HepG2 (cell line): ENCODE results near the gene ALDH3A2. TPM values are rescaled to one million over a fixed set of nuclear protein-coding genes. Genes with fewer than 3 reads are reported as not detected.

ENCODE experiments used
- ATAC-seq: fragments of 200-7000 bp; cut with Tn5 transposase; 3 replicates; pipeline ENCODE4 v1.9.1; 2020; ENCODE audit warnings: mild to moderate bottlenecking, moderate library complexity
- BruUV-seq: library from RNA; stranded (reverse); fragments of 400-500 nt; replicated peaks from 2 replicates; lab custom pipeline; 2021; lab: Mats Ljungman, UMichigan
- CTCF ChIA-PET: fragments of 300-600 bp; formaldehyde crosslinking; extraction: SDS; loops from one replicate; lab custom pipeline; 2021; ENCODE audit warnings: low total read pairs, inconsistent platforms, low intra/inter-chr PET ratio; lab: Yijun Ruan, JAX
- POLR2A ChIA-PET: fragments of 350-600 bp; sonication (Branson Sonifier 250); formaldehyde crosslinking; loops from one replicate; lab custom pipeline; 2020; ENCODE audit warnings: antibody characterized with exemption, inconsistent platforms; lab: Yijun Ruan, JAX
- DNase-seq: peaks from one replicate; pipeline ENCODE4 v3.0.0-alpha.2; 2015; ENCODE audit warnings: low spot score
- FAIRE-seq: peaks from 3 replicates; lab custom pipeline; 2011; peaks lifted over from hg19 to GRCh38; lab: Jason Lieb, UNC
- H2AFZ ChIP-seq: one replicate; pipeline ENCODE4 v1.6.1; 2011; ENCODE audit warnings: low read length, inconsistent platforms
- H3K27ac ChIP-seq: fragments of 300-600 bp; 3 replicates; pipeline ENCODE4 v1.8.0; 2011; ENCODE audit warnings: mixed run types, mild to moderate bottlenecking, mixed read lengths, low read length, inconsistent platforms; ENCODE audit not compliant: insufficient read depth; ENCODE audit errors: extremely low read length
- H3K27me3 ChIP-seq, 2 experiments: fragments of 200-600 bp in 1 of 2; 2 replicates in 1 of 2; 3 replicates in 1 of 2; pipeline versions ENCODE4 v1.6.0 to v1.8.0; 2011; ENCODE audit warnings: low read length in 2 of 2, mild to moderate bottlenecking in 2 of 2, moderate library complexity in 2 of 2, inconsistent platforms in 1 of 2; ENCODE audit not compliant: insufficient read depth in 2 of 2, control insufficient read depth in 1 of 2
- H3K36me3 ChIP-seq, 2 experiments: fragments of 200-600 bp in 1 of 2; replicated peaks in 1 of 2; 2 replicates in 1 of 2; 3 replicates in 1 of 2; pipeline versions ENCODE4 v1.5.1 to v1.8.0; 2011; ENCODE audit warnings: low read length in 2 of 2, inconsistent platforms in 1 of 2; ENCODE audit not compliant: insufficient read depth in 2 of 2, control insufficient read depth in 1 of 2
- H3K4me1 ChIP-seq: 2 replicates; pipeline ENCODE4 v1.5.1; 2012; ENCODE audit warnings: low read length, inconsistent platforms; ENCODE audit not compliant: insufficient read depth
- H3K4me2 ChIP-seq: 2 replicates; pipeline ENCODE4 v1.6.0; 2011; ENCODE audit warnings: low read depth, low read length, inconsistent platforms
- H3K4me3 ChIP-seq, 3 experiments: fragments of 200-600 bp in 1 of 3; sonication (generic), shearing (Covaris generic) in 1 of 3; replicated peaks in 1 of 3; 2 replicates each; pipeline ENCODE4 v1.5.1; 2011 to 2016; ENCODE audit warnings: low read length in 3 of 3, inconsistent platforms in 2 of 3, low read depth in 2 of 3, mild to moderate bottlenecking in 2 of 3, control low read depth in 1 of 3, mixed read lengths in 1 of 3; ENCODE audit not compliant: insufficient read depth in 1 of 3
- H3K79me2 ChIP-seq: one replicate; pipeline ENCODE4 v1.6.1; 2011; ENCODE audit warnings: low read length, inconsistent platforms; ENCODE audit not compliant: insufficient read depth
- H3K9ac ChIP-seq: 2 replicates; pipeline ENCODE4 v1.6.0; 2011; ENCODE audit warnings: mild to moderate bottlenecking, low read depth, low read length, inconsistent platforms; ENCODE audit not compliant: insufficient read depth
- H3K9me3 ChIP-seq: 2 replicates; pipeline ENCODE4 v1.5.1; 2012; ENCODE audit warnings: mild to moderate bottlenecking, low read length
- H4K20me1 ChIP-seq: 2 replicates; pipeline ENCODE4 v1.6.0; 2011; ENCODE audit warnings: inconsistent platforms, mild to moderate bottlenecking, low read length, moderate library complexity; ENCODE audit not compliant: insufficient read depth
- BRD4 ChIP-seq: sonication (generic); formaldehyde crosslinking; IDR thresholded peaks from 2 replicates; pipeline ENCODE4 v1.4.0; 2020; ENCODE audit warnings: missing genetic modification reagents
- CBFB ChIP-seq: sonication (generic); formaldehyde crosslinking; IDR thresholded peaks from 2 replicates; pipeline ENCODE4 v1.4.0; 2020; ENCODE audit warnings: missing genetic modification reagents
- EP300 ChIP-seq, 3 experiments: sonication (generic) in 1 of 3; formaldehyde crosslinking in 1 of 3; IDR thresholded peaks; 2 replicates each; pipeline versions ENCODE4 v1.5.1 to v1.6.1; 2011 to 2020; ENCODE audit warnings: low read depth in 2 of 3, low read length in 2 of 3, borderline replicate concordance in 1 of 3, improper control_type of control experiment in 1 of 3, mild to moderate bottlenecking in 1 of 3, missing genetic modification reagents in 1 of 3, moderate library complexity in 1 of 3
- FOXP1 ChIP-seq, 2 experiments: fragments of 450-650 bp in 1 of 2; IDR thresholded peaks; 2 replicates each; pipeline ENCODE4 v1.6.1; 2017 to 2018; ENCODE audit warnings: antibody characterized with exemption in 1 of 2
- GATA4 ChIP-seq: sonication (generic); IDR thresholded peaks from 2 replicates; pipeline ENCODE4 v1.6.1; 2016; ENCODE audit warnings: antibody characterized with exemption, low read depth, borderline replicate concordance
- GFI1 ChIP-seq: sonication (generic); formaldehyde crosslinking; IDR thresholded peaks from 2 replicates; pipeline ENCODE4 v1.5.0; 2020; ENCODE audit warnings: missing genetic modification reagents, mild to moderate bottlenecking, borderline replicate concordance
- HOXA7 ChIP-seq: sonication (generic); formaldehyde crosslinking; IDR thresholded peaks from 2 replicates; pipeline ENCODE4 v1.8.1; 2022; ENCODE audit warnings: mild to moderate bottlenecking, missing genetic modification reagents, moderate library complexity
- KDM1A ChIP-seq: IDR thresholded peaks from 2 replicates; pipeline ENCODE4 v1.6.1; 2016; ENCODE audit warnings: missing compliant biosample characterization
- MIXL1 ChIP-seq: IDR thresholded peaks from 2 replicates; pipeline ENCODE4 v1.6.1; 2016
- MLX ChIP-seq: IDR thresholded peaks from 2 replicates; pipeline ENCODE4 v1.6.1; 2016
- MTF1 ChIP-seq: sonication (generic); formaldehyde crosslinking; IDR thresholded peaks from 2 replicates; pipeline ENCODE4 v1.5.0; 2020; ENCODE audit warnings: missing genetic modification reagents
- PITX1 ChIP-seq: sonication (generic); formaldehyde crosslinking; IDR thresholded peaks from 2 replicates; pipeline ENCODE4 v1.5.1; 2020; ENCODE audit warnings: mild to moderate bottlenecking, missing genetic modification reagents
- RXRA ChIP-seq: sonication (generic); formaldehyde crosslinking; IDR thresholded peaks from 2 replicates; pipeline ENCODE4 v1.5.1; 2020; ENCODE audit warnings: missing genetic modification reagents
- SIX4 ChIP-seq: sonication (generic); formaldehyde crosslinking; IDR thresholded peaks from 2 replicates; pipeline ENCODE4 v1.4.0; 2020; ENCODE audit warnings: missing genetic modification reagents
- SMARCE1 ChIP-seq: fragments of 450-650 bp; IDR thresholded peaks from 2 replicates; pipeline ENCODE4 v1.6.1; 2017; ENCODE audit warnings: borderline replicate concordance
- TBX3 ChIP-seq: fragments of 450-650 bp; IDR thresholded peaks from 2 replicates; pipeline ENCODE4 v1.6.1; 2017; ENCODE audit warnings: antibody characterized with exemption, mild to moderate bottlenecking, inconsistent platforms, borderline replicate concordance
- ZFP82 ChIP-seq: sonication (generic); formaldehyde crosslinking; IDR thresholded peaks from 2 replicates; pipeline ENCODE4 v1.5.1; 2020; ENCODE audit warnings: mild to moderate bottlenecking, missing genetic modification reagents, borderline replicate concordance
- ZNF280D ChIP-seq: sonication (generic); formaldehyde crosslinking; IDR thresholded peaks from 2 replicates; pipeline ENCODE4 v1.5.1; 2020; ENCODE audit warnings: mild to moderate bottlenecking, missing genetic modification reagents
- ZNF510 ChIP-seq: sonication (generic); formaldehyde crosslinking; IDR thresholded peaks from 2 replicates; pipeline ENCODE4 v1.4.0; 2020; ENCODE audit warnings: low read depth, mild to moderate bottlenecking, missing genetic modification reagents
- ZNF543 ChIP-seq: sonication (generic); formaldehyde crosslinking; IDR thresholded peaks from 2 replicates; pipeline ENCODE4 v1.4.0; 2020; ENCODE audit warnings: mild to moderate bottlenecking, missing genetic modification reagents
- ZNF605 ChIP-seq: sonication (generic); formaldehyde crosslinking; IDR thresholded peaks from 2 replicates; pipeline ENCODE4 v1.8.0; 2022; ENCODE audit warnings: mild to moderate bottlenecking, missing genetic modification reagents
- ZNF724P ChIP-seq: sonication (generic); formaldehyde crosslinking; IDR thresholded peaks from 2 replicates; pipeline ENCODE4 v1.8.0; 2022; ENCODE audit warnings: missing genetic modification reagents, borderline replicate concordance
- ZSCAN29 ChIP-seq: sonication (generic); formaldehyde crosslinking; conservative IDR thresholded peaks from 2 replicates; pipeline ENCODE4 v1.4.0; 2020; ENCODE audit warnings: mild to moderate bottlenecking, missing genetic modification reagents
- WGBS: methylation state at CpG from one replicate; pipeline ENCODE4 v1.1.6; 2017; ENCODE audit warnings: low lambda C conversion rate; 5-methylcytosine and 5-hydroxymethylcytosine counted together
- in situ Hi-C: cut with HindIII; loops from 2 replicates; pipeline ENCODE4 v1.10.0; 2017; ENCODE audit warnings: low pct_unique_long_range_greater_than_20kb; ENCODE audit not compliant: extremely low pct_ligation_motif_present
- intact Hi-C: fragments of 100-400 bp; cut with micrococcal nuclease; formaldehyde crosslinking; loops from one replicate; pipeline ENCODE4 v1.10.0; 2022; ENCODE audit not compliant: unreplicated experiment
- polyA plus RNA-seq, 8 experiments: library from polyadenylated mRNA; depleted of rRNA in 3 of 8; stranded (reverse) in 7 of 8; unstranded in 1 of 8; fragments of >200 nt; fragmentation: Illumina TruSeq in 4 of 8; extraction: Trizol in 4 of 8; gene quantifications; 2 replicates each; pipeline versions ENCODE4 v1.2.1 to v1.2.3, GENCODE V29; 2011 to 2016; ENCODE audit warnings: low read depth in 4 of 8, missing spikeins in 1 of 8, mixed read lengths in 1 of 8; ENCODE audit not compliant: insufficient read depth in 1 of 8
- total RNA-seq, 5 experiments: library from RNA; depleted of rRNA; stranded (reverse); fragments of >200 nt; fragmentation: Illumina TruSeq; extraction: Trizol; gene quantifications; 2 replicates each; pipeline ENCODE4 v1.2.3, GENCODE V29; 2016; ENCODE audit warnings: low read depth in 1 of 5

Gene ALDH3A2
- total and polyA plus RNA-seq, 2 of the 13 experiments (the other 11 are each of a cell fraction or from before 2014, with no cell fraction given) = 80.8 to 180 TPM

- no peaks in the 10 kb centered on the region for H4K20me1 ChIP-seq
- TF ChIP-seq ZNF724P (no peak), FOXP1 (IDR thresholded peaks at IDR 0.05) (peak; percentile 72; the same call in 1 of the 2 replicates), FOXP1 (CRISPR knock-in tag; IDR thresholded peaks at IDR 0.05) (peak; percentile 95), ZNF510 (CRISPR knock-in tag) (no peak), EP300 (IDR thresholded peaks at IDR 0.05; ENCODE audit: low read depth in 2 of 2, low read length in 2 of 2) (peak; percentile 88 to 98; a peak in 3 of 4 replicates), EP300 (CRISPR knock-in tag; IDR thresholded peaks at IDR 0.05; ENCODE audit: borderline replicate concordance) (peak; percentile 95), ZSCAN29 (no peak; the same call in 1 of the 2 replicates), GFI1 (CRISPR knock-in tag) (peak; percentile 89), SMARCE1 (no peak), MLX (peak; percentile 14; the same call in 1 of the 2 replicates), BRD4 (no peak), RXRA (peak; percentile 31; the same call in 1 of the 2 replicates), PITX1 (CRISPR knock-in tag) (peak; percentile 90), GATA4 (peak; percentile 80; the same call in 1 of the 2 replicates), ZNF280D (CRISPR knock-in tag) (peak; percentile 77; the same call in 1 of the 2 replicates), ZNF543 (CRISPR knock-in tag) (no peak), MTF1 (CRISPR knock-in tag) (no peak), ZFP82 (CRISPR knock-in tag) (no peak), TBX3 (peak; percentile 90), HOXA7 (CRISPR knock-in tag) (no peak), ZNF605 (CRISPR knock-in tag) (no peak), MIXL1 (CRISPR knock-in tag) (peak; percentile 98), KDM1A (CRISPR knock-in tag) (no peak), SIX4 (CRISPR knock-in tag) (peak; percentile 88), CBFB (CRISPR knock-in tag) (peak; percentile 43; the same call in 1 of the 2 replicates)
These were observed 11.8 kb downstream of the ALDH3A2 start for GRCh38 chr17:19660219-19660870.

More at GRCh38 chr17:19660219-19660870, 11.8 kb downstream of the ALDH3A2 start:
- DNase-seq (peak; percentile 98), FAIRE-seq (peak; percentile 82), ATAC-seq (peak; percentile 83)
- peaks cover 46% of the 10 kb centered on the region for H3K79me2 ChIP-seq
- peak overlapping the region; percentile 61 for H3K4me2 ChIP-seq
- H3K4me3 ChIP-seq = peak overlapping the region in 1 of 3 experiments; percentile 24; a peak in 1 of 6 replicates
- no TSS peak for BruUV-seq
- POLR2A ChIA-PET = interaction anchor here (0.8 to 8.4 kb wide), 10 partner anchors 8 to 134 kb away, joined by 3 to 194 read pairs (median 6); partner anchors contain the start of genes ALDH3A2 and SLC47A1
- peak overlapping the region; percentile 91 for H3K27ac ChIP-seq
- intact Hi-C loops (loop anchor here (1.0 kb wide), 2 partner anchors 12 kb away; partner anchors contain the start of gene ALDH3A2), in situ Hi-C loops (no loop called here)
- H3K9me3 ChIP-seq = no peaks in the 10 kb centered on the region
- H3K9ac ChIP-seq = peak overlapping the region; percentile 68
- H3K27me3 ChIP-seq = no peaks in the 10 kb centered on the region
- WGBS = 0% methylated on average over 6 of the region's 6 CpGs
- peaks cover 15 to 53% of the 10 kb centered on the region in 2 experiments for H3K36me3 ChIP-seq
- H3K4me1 ChIP-seq = peaks cover 98% of the 10 kb centered on the region
- CTCF ChIA-PET = no interaction called here
- H2AFZ ChIP-seq = no peak overlapping the region
